ENCODE measurements around the gene KLHL13.
"Not testable (repeated sequence)": the region's sequence is repeated elsewhere in the genome, so short reads cannot be mapped to it uniquely, and the experiment has no call there.

Gene KLHL13

GRCh38 chrX:118066867-118067515 is 49.6 kb downstream of the KLHL13 start:
- DNase-seq (ENCODE audit: low spot score) = no peak

- no peak for DNase-seq (ENCODE audit: low spot score)
Measured at GRCh38 chrX:118062817-118063615, 53.6 kb downstream of the KLHL13 start.

- no peak for DNase-seq (ENCODE audit: low spot score)
Measured at GRCh38 chrX:118062048-118062789, 54.4 kb downstream of the KLHL13 start.

- no peak for DNase-seq (ENCODE audit: low spot score)
Measured at GRCh38 chrX:118058924-118059323, 57.7 kb downstream of the KLHL13 start.

- DNase-seq (ENCODE audit: low spot score) = no peak
Measured at GRCh38 chrX:118056870-118057269, 59.7 kb downstream of the KLHL13 start.

GRCh38 chrX:118049713-118050112 is 66.9 kb downstream of the KLHL13 start:
- no peak for DNase-seq (ENCODE audit: low spot score)

GRCh38 chrX:118047446-118048186 is 69.0 kb downstream of the KLHL13 start:
- DNase-seq (ENCODE audit: low spot score) = no peak

- no peak for DNase-seq (ENCODE audit: low spot score)
Measured at GRCh38 chrX:118039591-118039990, 77.0 kb downstream of the KLHL13 start.

- DNase-seq (ENCODE audit: low spot score) = no peak
Measured at GRCh38 chrX:118038614-118039365, 77.8 kb downstream of the KLHL13 start.

- no peak for DNase-seq (ENCODE audit: low spot score)
Measured at GRCh38 chrX:118026631-118027030, 90.0 kb downstream of the KLHL13 start.

GRCh38 chrX:118025226-118025625 is 91.4 kb downstream of the KLHL13 start:
- no peak for DNase-seq (ENCODE audit: low spot score)

GRCh38 chrX:118024482-118024881 is 92.1 kb downstream of the KLHL13 start:
- DNase-seq (ENCODE audit: low spot score) = no peak

GRCh38 chrX:118022753-118023152 is 93.9 kb downstream of the KLHL13 start:
- DNase-seq (ENCODE audit: low spot score) = no peak

- no peak for DNase-seq (ENCODE audit: low spot score)
Measured at GRCh38 chrX:118016422-118016821, 100.2 kb downstream of the KLHL13 start.

GRCh38 chrX:118002417-118002816 is 114.2 kb downstream of the KLHL13 start:
- DNase-seq (ENCODE audit: low spot score) = not testable (repeated sequence)

GRCh38 chrX:118000518-118000917 is 116.1 kb downstream of the KLHL13 start:
- DNase-seq (ENCODE audit: low spot score) = no peak

GRCh38 chrX:117998171-117998570 is 118.4 kb downstream of the KLHL13 start:
- DNase-seq (ENCODE audit: low spot score) = no peak

- DNase-seq (ENCODE audit: low spot score) = no peak
Measured at GRCh38 chrX:117996918-117997480, 119.6 kb downstream of the KLHL13 start.

- DNase-seq (ENCODE audit: low spot score) = no peak
Measured at GRCh38 chrX:117996408-117996807, 120.2 kb downstream of the KLHL13 start.

- no peak for DNase-seq (ENCODE audit: low spot score)
Measured at GRCh38 chrX:117995378-117995777, 121.2 kb downstream of the KLHL13 start.

- no peak for DNase-seq (ENCODE audit: low spot score)
Measured at GRCh38 chrX:117992192-117992723, 124.4 kb downstream of the KLHL13 start.

All from CD4-positive, alpha-beta T cell treated with Interleukin-6 at 100 ng/mL for 8 hours (primary cell).